Lung (tissue), 12 donors: Measurements from ENCODE around the gene LHX6. TPM values are rescaled to one million over a fixed set of nuclear protein-coding genes. Genes with fewer than 3 reads are reported as not detected.

Source experiments
- ATAC-seq: fragments of 200-7000 bp; cut with Tn5 transposase; one replicate; pipeline ENCODE4 v1.9.1; 2020; ENCODE audit warnings: moderate number of reproducible peaks; ENCODE audit not compliant: insufficient read depth, low FRiP score
- DNase-seq, 3 donors: peaks; one replicate each; pipeline ENCODE4 v3.0.0-alpha.2; 2013 to 2017
- H3K27ac ChIP-seq, 2 donors: one replicate each; pipeline ENCODE4 v1.5.1; 2013; ENCODE audit warnings: mild to moderate bottlenecking in 2 of 2, moderate library complexity in 2 of 2, control low read depth in 1 of 2, inconsistent platforms in 1 of 2, low read depth in 1 of 2, low read length in 1 of 2
- H3K27me3 ChIP-seq, 3 donors: one replicate each; pipeline ENCODE4 v1.5.1; 2013; ENCODE audit warnings: low read length in 2 of 3; ENCODE audit not compliant: control insufficient read depth in 3 of 3, insufficient read depth in 3 of 3
- H3K36me3 ChIP-seq, 4 donors: one replicate each; pipeline ENCODE4 v1.5.1; 2013; ENCODE audit warnings: low read length in 4 of 4, mild to moderate bottlenecking in 1 of 4, moderate library complexity in 1 of 4; ENCODE audit not compliant: control insufficient read depth in 4 of 4, insufficient read depth in 4 of 4
- H3K4me1 ChIP-seq, 5 donors: one replicate each; pipeline ENCODE4 v1.5.1; 2013; ENCODE audit warnings: low read length in 5 of 5, mild to moderate bottlenecking in 2 of 5, moderate library complexity in 1 of 5; ENCODE audit not compliant: control insufficient read depth in 5 of 5, insufficient read depth in 5 of 5
- H3K4me3 ChIP-seq: one replicate; pipeline ENCODE4 v1.5.1; 2013; ENCODE audit warnings: mild to moderate bottlenecking, control low read depth, moderate library complexity
- H3K9ac ChIP-seq, 2 donors: one replicate each; pipeline ENCODE4 v1.5.1; 2013; ENCODE audit warnings: low read length in 2 of 2, control low read depth in 1 of 2; ENCODE audit not compliant: insufficient read depth in 1 of 2
- H3K9me3 ChIP-seq, 4 donors: one replicate each; pipeline ENCODE4 v1.5.1; 2013; ENCODE audit warnings: low read length in 3 of 4, mild to moderate bottlenecking in 1 of 4, moderate library complexity in 1 of 4; ENCODE audit not compliant: control insufficient read depth in 4 of 4, insufficient read depth in 3 of 4
- WGBS, 2 donors: extraction: QIAGEN DNeasy Blood & Tissue Kit; methylation state at CpG; one replicate each; pipeline ENCODE4 v1.1.7; 2013; 5-methylcytosine and 5-hydroxymethylcytosine counted together
- polyA plus RNA-seq, 2 donors: library from polyadenylated mRNA; stranded (reverse); fragments of 200-250 nt; gene quantifications; one replicate each; pipeline ENCODE4 v1.2.1, GENCODE V29; 2013
- total RNA-seq, 2 donors: library from RNA; depleted of rRNA in 1 of 2; stranded (reverse); fragments of >200 nt in 1 of 2; gene quantifications; one replicate each; pipeline ENCODE4 v1.2.1, GENCODE V29; 2014 to 2021
- TF ChIP-seq, protein P1 (sequence below): IDR thresholded peaks from 2 replicates; pipeline ENCODE4 v1.5.1; 2012; ENCODE audit warnings: mild to moderate bottlenecking; ENCODE audit errors: control extremely low read depth, extremely low read depth
- donor health status: control.
- donor health status: control.
- donor health status: Bipolar disorder and iron deficiency.
- donor health status: healthy.
- donor health status: DM: yes; HTN: yes; CAD: no.

Gene LHX6
- total and polyA plus RNA-seq, 4 donors: 3.2 to 11.3 (median 4.3) TPM

- Histone ChIP-seq H3K9me3 (peaks cover 0 to 4% (median 0%) of the 10 kb centered on the region in 4 donors), H3K9ac (no peak overlapping the region), H3K27me3 (peaks cover 0 to 95% (median 84%) of the 10 kb centered on the region in 3 donors), H3K4me1 (peaks cover 0 to 21% (median 5%) of the 10 kb centered on the region in 5 donors), H3K27ac (no peak overlapping the region), H3K36me3 (no peaks in the 10 kb centered on the region), H3K4me3 (no peak overlapping the region)
- WGBS, 2 donors: 28 to 44% methylated on average over 4 of the region's 4 CpGs
- ATAC-seq: no peak
- TF ChIP-seq, protein P1, sequence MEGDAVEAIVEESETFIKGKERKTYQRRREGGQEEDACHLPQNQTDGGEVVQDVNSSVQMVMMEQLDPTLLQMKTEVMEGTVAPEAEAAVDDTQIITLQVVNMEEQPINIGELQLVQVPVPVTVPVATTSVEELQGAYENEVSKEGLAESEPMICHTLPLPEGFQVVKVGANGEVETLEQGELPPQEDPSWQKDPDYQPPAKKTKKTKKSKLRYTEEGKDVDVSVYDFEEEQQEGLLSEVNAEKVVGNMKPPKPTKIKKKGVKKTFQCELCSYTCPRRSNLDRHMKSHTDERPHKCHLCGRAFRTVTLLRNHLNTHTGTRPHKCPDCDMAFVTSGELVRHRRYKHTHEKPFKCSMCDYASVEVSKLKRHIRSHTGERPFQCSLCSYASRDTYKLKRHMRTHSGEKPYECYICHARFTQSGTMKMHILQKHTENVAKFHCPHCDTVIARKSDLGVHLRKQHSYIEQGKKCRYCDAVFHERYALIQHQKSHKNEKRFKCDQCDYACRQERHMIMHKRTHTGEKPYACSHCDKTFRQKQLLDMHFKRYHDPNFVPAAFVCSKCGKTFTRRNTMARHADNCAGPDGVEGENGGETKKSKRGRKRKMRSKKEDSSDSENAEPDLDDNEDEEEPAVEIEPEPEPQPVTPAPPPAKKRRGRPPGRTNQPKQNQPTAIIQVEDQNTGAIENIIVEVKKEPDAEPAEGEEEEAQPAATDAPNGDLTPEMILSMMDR: no peak
- DNase-seq: no peak
Measured at GRCh38 chr9:122217640-122218039, 11.1 kb downstream of the LHX6 start.

DNA sequence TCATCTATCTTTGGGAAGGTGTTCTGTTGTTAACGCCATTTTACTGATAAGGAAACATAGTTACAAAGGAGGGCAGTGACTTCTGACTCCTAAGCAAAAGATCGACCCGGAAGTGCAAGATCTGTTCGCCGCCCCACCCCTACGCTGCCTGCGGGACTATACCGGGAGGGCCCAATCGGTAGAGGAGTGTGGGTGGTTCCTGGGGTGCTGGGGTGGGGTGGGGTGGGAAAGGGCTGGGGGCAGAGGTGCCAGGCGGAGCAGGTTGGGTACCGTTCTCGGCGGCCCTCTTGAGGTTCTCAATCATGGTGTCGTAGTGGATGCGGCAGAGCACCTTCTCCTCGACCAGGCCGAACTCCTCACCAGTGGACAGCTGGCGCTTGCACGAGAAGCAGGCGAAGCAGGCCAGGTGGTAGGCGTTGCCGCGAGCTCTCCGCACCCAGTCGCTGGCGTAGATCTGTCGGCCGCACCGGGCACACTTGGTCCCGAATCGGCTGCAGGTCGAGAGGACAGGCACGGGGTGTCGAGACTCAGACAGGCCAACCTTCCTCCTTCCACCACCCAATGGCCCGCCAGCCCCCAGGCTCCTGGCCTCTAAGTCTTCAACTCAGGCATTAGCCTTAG, 11.8 kb downstream of the LHX6 start:
- no peak for ATAC-seq
- peaks cover 0 to 4% (median 0%) of the 10 kb centered on the region in 4 donors for H3K9me3 ChIP-seq
- DNase-seq: no peak
- peaks cover 0 to 96% (median 88%) of the 10 kb centered on the region in 3 donors for H3K27me3 ChIP-seq
- H3K9ac ChIP-seq: no peak overlapping the region
- peaks cover 0 to 21% (median 5%) of the 10 kb centered on the region in 5 donors for H3K4me1 ChIP-seq
- no peaks in the 10 kb centered on the region for H3K36me3 ChIP-seq
- H3K27ac ChIP-seq: no peak overlapping the region
- WGBS, 2 donors: 65 to 77% methylated on average over 35 of the region's 35 CpGs
- no peak overlapping the region for H3K4me3 ChIP-seq
- TF ChIP-seq, protein P1: no peak

- no peak overlapping the region for H3K27ac ChIP-seq
- no peak overlapping the region for H3K4me3 ChIP-seq
- no peaks in the 10 kb centered on the region for H3K36me3 ChIP-seq
- peaks cover 0 to 17% (median 5%) of the 10 kb centered on the region in 5 donors for H3K4me1 ChIP-seq
- H3K9ac ChIP-seq: no peak overlapping the region
- peaks cover 0 to 4% (median 0%) of the 10 kb centered on the region in 4 donors for H3K9me3 ChIP-seq
- H3K27me3 ChIP-seq: peaks cover 0 to 95% (median 89%) of the 10 kb centered on the region in 3 donors
- WGBS, 2 donors: 77 to 78% methylated on average over 4 of the region's 4 CpGs
- ATAC-seq (no peak), DNase-seq (no peak)
- TF ChIP-seq, protein P1: no peak
Measured at GRCh38 chr9:122216138-122216797, 12.5 kb downstream of the LHX6 start.
